Renal pelvis (tissue), 4 donors: ENCODE data around the gene NBPF3. TPM values are rescaled to one million over a fixed set of nuclear protein-coding genes. Genes with fewer than 3 reads are reported as not detected.
A peak's percentile ranks its signal among the peaks of the same experiment; 100 is the strongest.

Source experiments
- DNase-seq: peaks from one replicate; pipeline ENCODE4 v3.0.0-alpha.2; 2013
- polyA plus RNA-seq, 3 donors: library from polyadenylated mRNA; unstranded; fragments of 120-200 nt; gene quantifications; one replicate each; pipeline ENCODE4 v1.2.1, GENCODE V29; 2013; ENCODE audit not compliant: insufficient read length in 3 of 3

NBPF3 gene
- polyA plus RNA-seq, 3 donors: 11.5 to 27.0 (median 21.7) TPM

GRCh38 chr1:21491488-21492355 is 51.8 kb downstream of the NBPF3 start:
- DNase-seq: peak; percentile 38

- DNase-seq: no peak
Measured at GRCh38 chr1:21492356-21492625, 52.4 kb downstream of the NBPF3 start.

GRCh38 chr1:21494196-21494595 is 54.3 kb downstream of the NBPF3 start:
- DNase-seq: no peak

- no peak for DNase-seq
Measured at GRCh38 chr1:21495225-21495820, 55.4 kb downstream of the NBPF3 start.

- DNase-seq: no peak
Measured at GRCh38 chr1:21496063-21496462, 56.1 kb downstream of the NBPF3 start.

- no peak for DNase-seq
Measured at GRCh38 chr1:21496886-21497285, 56.9 kb downstream of the NBPF3 start.

- DNase-seq: peak; percentile 72
Measured at GRCh38 chr1:21497466-21498061, 57.6 kb downstream of the NBPF3 start.

- DNase-seq: no peak
Measured at GRCh38 chr1:21499283-21499950, 59.5 kb downstream of the NBPF3 start.

- no peak for DNase-seq
Measured at GRCh38 chr1:21503706-21504377, 63.9 kb downstream of the NBPF3 start.

GRCh38 chr1:21506804-21507203 is 66.9 kb downstream of the NBPF3 start:
- DNase-seq: no peak

GRCh38 chr1:21507511-21508270 is 67.8 kb downstream of the NBPF3 start:
- no peak for DNase-seq

- DNase-seq: peak; percentile 62
Measured at GRCh38 chr1:21508580-21509350, 68.8 kb downstream of the NBPF3 start.

- DNase-seq: peak; percentile 12
Measured at GRCh38 chr1:21509351-21510112, 69.6 kb downstream of the NBPF3 start, which contains the start of gene ALPL. ALPL (plus strand) TSS chr1:21509423; CDS start chr1:21554082, 44,659 bp downstream.

- peak; percentile 21 for DNase-seq
Measured at GRCh38 chr1:21510113-21510493, 70.2 kb downstream of the NBPF3 start.

- no peak for DNase-seq
Measured at GRCh38 chr1:21510885-21511578, 71.1 kb downstream of the NBPF3 start.

- DNase-seq: no peak
Measured at GRCh38 chr1:21511579-21512522, 71.9 kb downstream of the NBPF3 start.

GRCh38 chr1:21514245-21514644 is 74.3 kb downstream of the NBPF3 start:
- no peak for DNase-seq

- DNase-seq: no peak
Measured at GRCh38 chr1:21517161-21517589, 77.2 kb downstream of the NBPF3 start.
